ENCODE measurements around the gene EXOC4. TPM values are rescaled to one million over a fixed set of nuclear protein-coding genes. Genes with fewer than 3 reads are reported as not detected.

EXOC4 gene
- total and polyA plus RNA-seq, 9 donors: 26.8 to 80.5 (median 70.7) TPM

DNA sequence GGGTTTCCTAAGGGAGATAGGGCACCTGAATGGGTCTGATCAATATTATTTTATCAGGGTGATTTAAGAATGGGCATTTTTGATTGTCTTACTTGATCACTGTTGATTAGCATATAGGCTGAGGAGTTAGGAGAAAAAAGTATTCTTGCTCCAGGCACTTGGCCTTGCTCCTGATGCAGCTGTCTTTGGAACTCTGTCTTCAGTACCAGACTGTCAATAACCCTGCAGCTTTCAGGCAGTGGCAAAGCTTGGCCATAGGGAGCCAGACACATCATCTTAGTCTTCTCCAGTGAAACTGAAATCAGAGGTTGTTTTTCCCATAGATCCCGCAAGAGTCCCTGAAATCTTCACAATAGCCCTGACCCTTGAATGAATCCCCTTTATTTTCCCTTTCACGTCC lies 47.2 kb downstream of the EXOC4 start:
- no peaks in the 10 kb centered on the region for H3K9me3 ChIP-seq
- no peaks in the 10 kb centered on the region for H3K27me3 ChIP-seq
- H3K36me3 ChIP-seq: no peaks in the 10 kb centered on the region
- intact Hi-C loops (cut with DNase I): no loop called here
- TF ChIP-seq EP300 (IDR thresholded peaks at IDR 0.05): no peak
- TF ChIP-seq POLR2A (IDR thresholded peaks at IDR 0.05): no peak
- TF ChIP-seq CTCF (IDR thresholded peaks at IDR 0.05): no peak
- DNase-seq: no peak
- peaks cover 2% of the 10 kb centered on the region for H3K4me1 ChIP-seq (ENCODE audit: insufficient read depth)
- 90 to 97% (median 96%) methylated on average over 2 of the region's 2 CpGs for WGBS, 3 donors
- no peak overlapping the region for H3K4me3 ChIP-seq
- no peak overlapping the region for H3K27ac ChIP-seq

- WGBS, 3 donors: 52 to 66% (median 56%) methylated on average over 5 of the region's 5 CpGs
- Histone ChIP-seq H3K4me3 (no peak overlapping the region), H3K9me3 (no peaks in the 10 kb centered on the region), H3K4me1 (ENCODE audit: insufficient read depth) (peaks cover 2% of the 10 kb centered on the region), H3K36me3 (no peaks in the 10 kb centered on the region), H3K27me3 (no peaks in the 10 kb centered on the region), H3K27ac (no peak overlapping the region)
- TF ChIP-seq POLR2A (IDR thresholded peaks at IDR 0.05): no peak
- no peak for TF ChIP-seq EP300 (IDR thresholded peaks at IDR 0.05)
- TF ChIP-seq CTCF (IDR thresholded peaks at IDR 0.05): no peak
- DNase-seq: no peak
- intact Hi-C loops (cut with DNase I): no loop called here
These were observed 47.9 kb downstream of the EXOC4 start for GRCh38 chr7:133300811-133301210.

DNA sequence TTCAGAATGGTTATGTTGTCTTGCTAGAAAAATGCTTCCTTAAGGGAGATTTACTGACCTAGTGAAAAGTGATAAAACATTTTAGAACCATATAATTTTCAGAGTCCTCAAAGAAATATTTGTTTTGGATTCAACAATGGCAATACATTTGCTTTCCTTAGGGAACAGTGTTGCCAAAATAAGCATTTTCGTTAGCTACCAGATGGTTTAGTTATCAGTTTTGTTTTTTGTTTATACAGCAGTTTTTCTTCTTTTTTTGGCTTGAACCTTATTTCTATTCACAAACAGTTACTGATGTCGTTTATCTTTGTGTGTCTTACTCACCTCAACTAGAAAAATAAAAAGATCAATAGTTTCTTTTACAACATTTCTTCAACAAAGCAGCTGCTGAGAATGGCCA lies 48.6 kb downstream of the EXOC4 start:
- no peaks in the 10 kb centered on the region for H3K36me3 ChIP-seq
- TF ChIP-seq EP300 (IDR thresholded peaks at IDR 0.05) (no peak), CTCF (IDR thresholded peaks at IDR 0.05) (no peak), POLR2A (IDR thresholded peaks at IDR 0.05) (no peak)
- intact Hi-C loops (cut with DNase I): no loop called here
- peaks cover 2% of the 10 kb centered on the region for H3K4me1 ChIP-seq (ENCODE audit: insufficient read depth)
- H3K27me3 ChIP-seq: no peaks in the 10 kb centered on the region
- DNase-seq: no peak
- H3K4me3 ChIP-seq: no peak overlapping the region
- no peak overlapping the region for H3K27ac ChIP-seq
- WGBS, 3 donors: 3 to 9% (median 6%) methylated on average over 2 of the region's 2 CpGs
- no peaks in the 10 kb centered on the region for H3K9me3 ChIP-seq

DNA sequence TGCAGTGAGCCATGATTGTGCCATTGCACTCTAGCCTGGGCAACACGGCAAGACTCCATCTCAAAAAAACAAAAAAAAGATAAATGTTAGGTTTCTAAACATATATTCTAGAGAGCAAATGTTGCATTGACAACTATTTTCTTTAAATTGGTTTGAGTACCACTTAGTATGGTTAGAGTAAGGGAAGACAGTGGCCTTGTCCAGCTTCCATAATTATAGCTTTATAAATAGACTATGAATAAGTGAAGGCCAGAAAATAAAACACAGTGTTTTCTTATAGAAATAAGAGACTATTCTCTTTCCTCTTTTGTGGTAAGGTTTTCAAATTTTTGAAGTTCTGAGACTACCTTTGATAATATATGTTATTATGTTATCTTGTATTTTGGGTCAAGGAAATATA lies 50.5 kb downstream of the EXOC4 start:
- TF ChIP-seq POLR2A (IDR thresholded peaks at IDR 0.05): no peak
- TF ChIP-seq CTCF (IDR thresholded peaks at IDR 0.05): no peak
- no peak for TF ChIP-seq EP300 (IDR thresholded peaks at IDR 0.05)
- no peak overlapping the region for H3K4me3 ChIP-seq
- H3K36me3 ChIP-seq: no peaks in the 10 kb centered on the region
- intact Hi-C loops (cut with DNase I): no loop called here
- H3K27me3 ChIP-seq: no peaks in the 10 kb centered on the region
- no peaks in the 10 kb centered on the region for H3K9me3 ChIP-seq
- WGBS, 3 donors: 91 to 98% (median 95%) methylated on average over 1 of the region's 1 CpG
- no peak overlapping the region for H3K27ac ChIP-seq
- DNase-seq: no peak
- H3K4me1 ChIP-seq (ENCODE audit: insufficient read depth): peaks cover 2% of the 10 kb centered on the region

DNA sequence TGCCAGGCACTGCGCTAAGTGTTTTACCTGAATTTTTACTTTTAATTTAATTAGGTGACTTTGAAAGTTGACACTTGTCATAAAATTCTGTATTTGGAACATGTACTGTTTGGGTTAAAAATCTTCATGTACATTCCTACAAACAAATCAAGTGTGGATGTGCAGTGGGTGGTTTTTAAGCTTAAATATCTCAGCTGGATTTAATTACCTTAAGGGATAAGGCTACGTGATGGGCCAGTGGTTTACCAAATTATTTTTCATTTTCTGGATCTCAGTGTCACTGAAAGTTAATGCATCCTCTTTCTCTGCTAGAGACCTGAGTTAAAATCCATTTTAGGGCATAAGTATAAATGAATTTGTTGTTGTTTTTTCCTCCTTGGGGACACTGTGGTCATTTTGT lies 51.1 kb downstream of the EXOC4 start:
- H3K27ac ChIP-seq: no peak overlapping the region
- WGBS, 3 donors: 88 to 95% (median 95%) methylated on average over 2 of the region's 2 CpGs
- H3K27me3 ChIP-seq: no peaks in the 10 kb centered on the region
- H3K9me3 ChIP-seq: no peaks in the 10 kb centered on the region
- no peak for DNase-seq
- intact Hi-C loops (cut with DNase I): no loop called here
- TF ChIP-seq EP300 (IDR thresholded peaks at IDR 0.05) (no peak), POLR2A (IDR thresholded peaks at IDR 0.05) (no peak), CTCF (IDR thresholded peaks at IDR 0.05) (no peak)
- no peaks in the 10 kb centered on the region for H3K36me3 ChIP-seq
- peaks cover 2% of the 10 kb centered on the region for H3K4me1 ChIP-seq (ENCODE audit: insufficient read depth)
- no peak overlapping the region for H3K4me3 ChIP-seq

Data from ovary (tissue), 9 donors.